BE2C (cell line): ENCODE data around the gene PACRG.

Source experiments
- DNase-seq: peaks from one replicate; pipeline ENCODE4 v3.0.0-alpha.2; 2020
- H3K27me3 ChIP-seq: fragments of 250-450 bp; sonication (Bioruptor Pico); 2 replicates; pipeline ENCODE4 v1.5.1; 2020; ENCODE audit warnings: mild to moderate bottlenecking
- H3K36me3 ChIP-seq: fragments of 250-450 bp; sonication (Bioruptor Pico); 2 replicates; pipeline ENCODE4 v1.5.1; 2020; ENCODE audit warnings: mild to moderate bottlenecking
- H3K4me1 ChIP-seq: fragments of 250-450 bp; sonication (Bioruptor Pico); 2 replicates; pipeline ENCODE4 v1.5.1; 2020
- H3K4me3 ChIP-seq: 2 replicates; pipeline ENCODE4 v1.5.1; 2011; ENCODE audit warnings: low read depth, low read length
- H3K9me3 ChIP-seq: fragments of 250-450 bp; sonication (Bioruptor Pico); 2 replicates; pipeline ENCODE4 v1.5.1; 2020
- CTCF ChIP-seq: IDR thresholded peaks from 2 replicates; pipeline ENCODE4 v1.5.1; 2012; ENCODE audit warnings: mild to moderate bottlenecking, low read depth, low read length

Gene PACRG

GRCh38 chr6:163086624-163086920 lies 358.8 kb downstream of the PACRG start:
- Histone ChIP-seq H3K36me3 (no peaks in the 10 kb centered on the region), H3K27me3 (no peaks in the 10 kb centered on the region), H3K4me3 (no peak overlapping the region), H3K9me3 (no peaks in the 10 kb centered on the region), H3K4me1 (no peaks in the 10 kb centered on the region)
- TF ChIP-seq CTCF = no peak
- no peak for DNase-seq

GRCh38 chr6:163087981-163088380 lies 360.2 kb downstream of the PACRG start:
- Histone ChIP-seq H3K4me1 (no peaks in the 10 kb centered on the region), H3K9me3 (no peaks in the 10 kb centered on the region), H3K4me3 (no peak overlapping the region), H3K27me3 (no peaks in the 10 kb centered on the region), H3K36me3 (no peaks in the 10 kb centered on the region)
- no peak for DNase-seq
- no peak for TF ChIP-seq CTCF

- Histone ChIP-seq H3K4me3 (no peak overlapping the region), H3K36me3 (no peaks in the 10 kb centered on the region), H3K9me3 (no peaks in the 10 kb centered on the region), H3K27me3 (no peaks in the 10 kb centered on the region), H3K4me1 (no peaks in the 10 kb centered on the region)
- DNase-seq = no peak
- TF ChIP-seq CTCF = no peak
These were observed 365.1 kb downstream of the PACRG start for GRCh38 chr6:163092876-163093275.

- Histone ChIP-seq H3K36me3 (no peaks in the 10 kb centered on the region), H3K27me3 (no peaks in the 10 kb centered on the region), H3K4me3 (no peak overlapping the region), H3K9me3 (no peaks in the 10 kb centered on the region), H3K4me1 (no peaks in the 10 kb centered on the region)
- no peak for TF ChIP-seq CTCF
- no peak for DNase-seq
These were observed 367.1 kb downstream of the PACRG start for GRCh38 chr6:163094881-163095280.

- Histone ChIP-seq H3K4me3 (no peak overlapping the region), H3K36me3 (no peaks in the 10 kb centered on the region), H3K27me3 (no peaks in the 10 kb centered on the region), H3K4me1 (no peaks in the 10 kb centered on the region), H3K9me3 (no peaks in the 10 kb centered on the region)
- no peak for TF ChIP-seq CTCF
- DNase-seq = no peak
These were observed 367.6 kb downstream of the PACRG start for GRCh38 chr6:163095401-163095800.

GRCh38 chr6:163098827-163099479 lies 371.2 kb downstream of the PACRG start:
- H3K9me3 ChIP-seq = no peaks in the 10 kb centered on the region
- no peaks in the 10 kb centered on the region for H3K27me3 ChIP-seq
- TF ChIP-seq CTCF = no peak
- H3K4me1 ChIP-seq = no peaks in the 10 kb centered on the region
- no peaks in the 10 kb centered on the region for H3K36me3 ChIP-seq
- DNase-seq = no peak
- H3K4me3 ChIP-seq = no peak overlapping the region
